ENCODE measurements around the gene SDCCAG8.

DNA sequence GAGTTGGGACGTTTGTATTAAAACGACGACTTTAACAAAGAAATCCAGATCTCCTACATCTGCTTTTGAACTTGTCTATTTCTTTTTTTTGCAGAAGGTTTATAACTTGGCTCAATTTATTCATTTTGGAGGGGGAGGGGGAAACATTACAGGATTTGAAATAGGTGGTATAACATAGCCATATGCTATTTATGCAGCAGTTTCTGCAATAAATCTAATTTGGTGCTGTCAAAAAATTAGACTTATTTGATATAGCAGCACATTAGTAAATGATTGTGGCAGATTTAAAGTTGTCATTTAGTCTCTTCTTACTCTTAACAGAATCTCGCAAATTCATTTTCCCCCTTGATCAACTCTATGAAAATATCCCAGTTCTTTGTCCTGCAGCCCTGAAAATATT, 138.2 kb downstream of the SDCCAG8 start:
- TF ChIP-seq, protein P1, sequence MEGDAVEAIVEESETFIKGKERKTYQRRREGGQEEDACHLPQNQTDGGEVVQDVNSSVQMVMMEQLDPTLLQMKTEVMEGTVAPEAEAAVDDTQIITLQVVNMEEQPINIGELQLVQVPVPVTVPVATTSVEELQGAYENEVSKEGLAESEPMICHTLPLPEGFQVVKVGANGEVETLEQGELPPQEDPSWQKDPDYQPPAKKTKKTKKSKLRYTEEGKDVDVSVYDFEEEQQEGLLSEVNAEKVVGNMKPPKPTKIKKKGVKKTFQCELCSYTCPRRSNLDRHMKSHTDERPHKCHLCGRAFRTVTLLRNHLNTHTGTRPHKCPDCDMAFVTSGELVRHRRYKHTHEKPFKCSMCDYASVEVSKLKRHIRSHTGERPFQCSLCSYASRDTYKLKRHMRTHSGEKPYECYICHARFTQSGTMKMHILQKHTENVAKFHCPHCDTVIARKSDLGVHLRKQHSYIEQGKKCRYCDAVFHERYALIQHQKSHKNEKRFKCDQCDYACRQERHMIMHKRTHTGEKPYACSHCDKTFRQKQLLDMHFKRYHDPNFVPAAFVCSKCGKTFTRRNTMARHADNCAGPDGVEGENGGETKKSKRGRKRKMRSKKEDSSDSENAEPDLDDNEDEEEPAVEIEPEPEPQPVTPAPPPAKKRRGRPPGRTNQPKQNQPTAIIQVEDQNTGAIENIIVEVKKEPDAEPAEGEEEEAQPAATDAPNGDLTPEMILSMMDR (IDR thresholded peaks at IDR 0.05) = no peak
- TF ChIP-seq EP300 (IDR thresholded peaks at IDR 0.05) = no peak

Measured in gastroesophageal sphincter (tissue), 3 donors.